ENCODE measurements around the gene PPP1R13B. TPM values are rescaled to one million over a fixed set of nuclear protein-coding genes. Genes with fewer than 3 reads are reported as not detected.
A peak's percentile ranks its signal among the peaks of the same experiment; 100 is the strongest.

PPP1R13B gene
- total RNA-seq, 3 donors from 2014 or later: 6.8 to 11.8 (median 9.7) TPM

- no peaks in the 10 kb centered on the region for H3K27me3 Mint-ChIP-seq (ENCODE audit: low read depth)
- no peak for DNase-seq
These were observed 71.9 kb downstream of the PPP1R13B start for GRCh38 chr14:103775506-103775905.

GRCh38 chr14:103773521-103773920 is 73.9 kb downstream of the PPP1R13B start:
- no peak overlapping the region for H3K4me3 Mint-ChIP-seq
- H3K36me3 Mint-ChIP-seq (ENCODE audit: insufficient read depth): peaks cover 32% of the 10 kb centered on the region
- no peaks in the 10 kb centered on the region for H3K27me3 Mint-ChIP-seq (ENCODE audit: low read depth)
- ATAC-seq: no peak
- no peaks in the 10 kb centered on the region for H3K4me1 Mint-ChIP-seq (ENCODE audit: low read depth)
- DNase-seq: no peak
- no peaks in the 10 kb centered on the region for H3K9me3 Mint-ChIP-seq

More at GRCh38 chr14:103775506-103775905, 71.9 kb downstream of the PPP1R13B start:
- ATAC-seq: no peak
- Mint-ChIP-seq H3K9me3 (no peaks in the 10 kb centered on the region), H3K4me1 (ENCODE audit: low read depth) (no peaks in the 10 kb centered on the region), H3K36me3 (ENCODE audit: insufficient read depth) (peaks cover 35% of the 10 kb centered on the region), H3K4me3 (no peak overlapping the region)

DNA sequence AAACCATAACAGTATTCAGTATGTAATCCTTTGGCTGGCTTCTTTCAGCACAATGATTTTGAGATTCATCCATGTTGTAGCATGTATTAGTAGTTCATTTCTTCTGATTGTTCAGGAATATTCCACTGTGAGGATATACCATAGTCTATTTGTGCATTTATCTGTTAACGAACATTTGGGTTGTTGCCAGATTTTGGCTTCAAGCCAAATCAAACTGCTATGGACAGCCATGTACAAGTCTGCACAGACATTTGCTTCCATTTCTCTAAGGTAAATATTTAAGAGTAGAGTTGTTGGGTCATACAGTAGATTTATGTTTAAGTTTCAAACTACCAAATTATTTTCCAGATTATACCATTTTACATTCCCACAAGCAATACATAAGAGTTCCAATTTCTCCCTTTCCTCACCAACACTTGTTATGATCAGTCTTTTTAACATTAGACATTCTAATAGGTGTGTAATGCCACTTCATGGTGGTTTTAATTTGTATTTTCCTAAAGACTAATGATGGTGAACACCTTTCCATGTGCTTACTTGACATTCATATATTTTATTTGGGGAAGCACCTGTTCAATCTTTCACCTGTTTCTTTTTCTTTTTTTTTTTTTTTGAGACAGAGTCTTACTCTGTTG is 75.2 kb downstream of the PPP1R13B start:
- Mint-ChIP-seq H3K4me1 (ENCODE audit: low read depth) (no peaks in the 10 kb centered on the region), H3K27me3 (ENCODE audit: low read depth) (no peaks in the 10 kb centered on the region), H3K36me3 (ENCODE audit: insufficient read depth) (peaks cover 33% of the 10 kb centered on the region), H3K4me3 (no peak overlapping the region), H3K9me3 (no peaks in the 10 kb centered on the region)
- DNase-seq (no peak), ATAC-seq (no peak)

GRCh38 chr14:103770902-103771301 is 76.5 kb downstream of the PPP1R13B start:
- no peaks in the 10 kb centered on the region for H3K4me1 Mint-ChIP-seq (ENCODE audit: low read depth)
- H3K9me3 Mint-ChIP-seq: no peaks in the 10 kb centered on the region
- DNase-seq (no peak), ATAC-seq (no peak)
- H3K36me3 Mint-ChIP-seq (ENCODE audit: insufficient read depth): peaks cover 31% of the 10 kb centered on the region
- H3K27me3 Mint-ChIP-seq (ENCODE audit: low read depth): no peaks in the 10 kb centered on the region
- no peak overlapping the region for H3K4me3 Mint-ChIP-seq

GRCh38 chr14:103770500-103770899 is 76.9 kb downstream of the PPP1R13B start:
- ATAC-seq (no peak), DNase-seq (no peak)
- Mint-ChIP-seq H3K36me3 (ENCODE audit: insufficient read depth) (peaks cover 27% of the 10 kb centered on the region), H3K9me3 (no peaks in the 10 kb centered on the region), H3K27me3 (ENCODE audit: low read depth) (no peaks in the 10 kb centered on the region), H3K4me3 (no peak overlapping the region), H3K4me1 (ENCODE audit: low read depth) (no peaks in the 10 kb centered on the region)

- ATAC-seq (no peak), DNase-seq (no peak)
- Mint-ChIP-seq H3K4me1 (ENCODE audit: low read depth) (no peaks in the 10 kb centered on the region), H3K4me3 (no peak overlapping the region), H3K36me3 (ENCODE audit: insufficient read depth) (peaks cover 21% of the 10 kb centered on the region), H3K9me3 (no peaks in the 10 kb centered on the region), H3K27me3 (ENCODE audit: low read depth) (no peaks in the 10 kb centered on the region)
These were observed 80.0 kb downstream of the PPP1R13B start for GRCh38 chr14:103767336-103767894.

DNA sequence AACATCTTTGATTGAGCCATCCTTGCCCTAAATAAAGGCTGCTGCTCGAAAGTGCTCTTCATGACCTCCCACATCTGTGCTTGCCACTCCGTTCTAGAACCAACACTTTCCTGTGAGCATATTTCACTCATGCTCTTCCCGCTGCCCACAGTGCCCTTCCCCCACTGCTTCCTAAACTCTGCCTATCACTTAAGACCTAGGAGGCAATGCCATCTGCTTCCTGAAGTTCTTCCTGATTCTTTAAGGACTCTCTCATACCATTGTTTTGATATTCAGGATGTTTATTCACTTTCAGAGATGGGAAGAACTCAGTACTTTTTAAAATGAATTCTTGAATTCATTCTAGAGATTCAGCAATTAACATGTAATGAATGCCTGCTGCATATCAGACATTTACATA is 81.8 kb downstream of the PPP1R13B start:
- Mint-ChIP-seq H3K36me3 (ENCODE audit: insufficient read depth) (peaks cover 12% of the 10 kb centered on the region), H3K4me1 (ENCODE audit: low read depth) (no peaks in the 10 kb centered on the region), H3K9me3 (no peaks in the 10 kb centered on the region), H3K4me3 (no peak overlapping the region), H3K27me3 (ENCODE audit: low read depth) (no peaks in the 10 kb centered on the region)
- ATAC-seq (no peak), DNase-seq (no peak)

DNA sequence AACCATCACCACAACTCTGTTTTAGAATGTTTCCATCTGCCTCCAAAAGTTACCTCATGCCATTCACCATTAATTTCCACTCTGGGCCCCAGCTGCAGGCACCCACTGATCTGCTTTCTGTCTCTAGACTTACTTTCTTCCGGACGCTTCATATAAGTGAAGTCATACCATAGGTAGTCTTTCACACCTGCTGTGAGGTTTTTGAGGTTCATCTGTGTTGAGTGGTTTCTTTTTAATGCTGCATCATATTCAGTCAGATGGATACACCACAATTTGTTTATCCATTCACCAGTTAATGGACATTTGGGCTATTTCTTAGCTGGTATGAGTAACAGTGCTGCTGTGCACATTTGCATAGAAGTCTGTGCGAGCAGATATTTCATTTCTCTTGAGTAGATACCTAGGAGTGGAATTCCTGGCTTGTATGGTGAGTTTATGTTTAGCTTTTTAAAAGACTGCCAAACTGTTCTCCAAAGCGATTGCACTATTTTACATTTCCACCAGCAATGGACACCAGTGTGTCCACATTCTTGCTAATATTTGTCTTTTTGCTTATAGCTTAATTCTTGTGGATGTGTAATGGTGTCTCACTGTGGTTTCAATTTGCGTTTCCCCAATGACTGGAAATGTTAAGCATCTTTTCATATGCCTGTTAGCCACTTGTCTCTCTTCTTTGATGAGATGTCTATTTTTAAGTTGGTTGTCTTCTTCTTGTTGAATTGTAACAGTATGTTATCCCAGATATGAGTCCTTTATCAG is 83.5 kb downstream of the PPP1R13B start:
- H3K36me3 Mint-ChIP-seq (ENCODE audit: insufficient read depth): peaks cover 13% of the 10 kb centered on the region
- ATAC-seq (peak in 1 of 2 donors; percentile 32), DNase-seq (no peak)
- no peaks in the 10 kb centered on the region for H3K4me1 Mint-ChIP-seq (ENCODE audit: low read depth)
- no peaks in the 10 kb centered on the region for H3K27me3 Mint-ChIP-seq (ENCODE audit: low read depth)
- H3K9me3 Mint-ChIP-seq: no peaks in the 10 kb centered on the region
- no peak overlapping the region for H3K4me3 Mint-ChIP-seq

GRCh38 chr14:103762541-103762940 is 84.8 kb downstream of the PPP1R13B start:
- DNase-seq: no peak
- H3K9me3 Mint-ChIP-seq: no peaks in the 10 kb centered on the region
- peaks cover 12% of the 10 kb centered on the region for H3K36me3 Mint-ChIP-seq (ENCODE audit: insufficient read depth)
- no peak for ATAC-seq
- no peaks in the 10 kb centered on the region for H3K4me1 Mint-ChIP-seq (ENCODE audit: low read depth)
- no peak overlapping the region for H3K4me3 Mint-ChIP-seq
- no peaks in the 10 kb centered on the region for H3K27me3 Mint-ChIP-seq (ENCODE audit: low read depth)

- Mint-ChIP-seq H3K36me3 (ENCODE audit: insufficient read depth) (peaks cover 10% of the 10 kb centered on the region), H3K4me3 (no peak overlapping the region), H3K4me1 (ENCODE audit: low read depth) (no peaks in the 10 kb centered on the region), H3K9me3 (no peaks in the 10 kb centered on the region), H3K27me3 (ENCODE audit: low read depth) (no peaks in the 10 kb centered on the region)
- ATAC-seq (no peak), DNase-seq (no peak)
These were observed 85.3 kb downstream of the PPP1R13B start for GRCh38 chr14:103762036-103762435.

GRCh38 chr14:103758059-103758776 is 89.2 kb downstream of the PPP1R13B start:
- Mint-ChIP-seq H3K4me3 (no peak overlapping the region), H3K9me3 (no peaks in the 10 kb centered on the region), H3K27me3 (ENCODE audit: low read depth) (no peaks in the 10 kb centered on the region), H3K4me1 (ENCODE audit: low read depth) (no peaks in the 10 kb centered on the region), H3K36me3 (ENCODE audit: insufficient read depth) (peaks cover 3% of the 10 kb centered on the region)
- no peak for ATAC-seq
- DNase-seq: no peak

GRCh38 chr14:103755060-103755459 is 92.3 kb downstream of the PPP1R13B start:
- DNase-seq (no peak), ATAC-seq (no peak)
- Mint-ChIP-seq H3K4me1 (ENCODE audit: low read depth) (no peaks in the 10 kb centered on the region), H3K4me3 (no peak overlapping the region), H3K36me3 (ENCODE audit: insufficient read depth) (no peaks in the 10 kb centered on the region), H3K9me3 (no peaks in the 10 kb centered on the region), H3K27me3 (ENCODE audit: low read depth) (no peaks in the 10 kb centered on the region)

- ATAC-seq: no peak
- Mint-ChIP-seq H3K27me3 (ENCODE audit: low read depth) (no peaks in the 10 kb centered on the region), H3K4me3 (no peak overlapping the region), H3K36me3 (ENCODE audit: insufficient read depth) (peaks cover 4% of the 10 kb centered on the region), H3K4me1 (ENCODE audit: low read depth) (peaks cover 2% of the 10 kb centered on the region), H3K9me3 (no peaks in the 10 kb centered on the region)
- DNase-seq: no peak
These were observed 93.6 kb downstream of the PPP1R13B start for GRCh38 chr14:103753774-103754173.

DNA sequence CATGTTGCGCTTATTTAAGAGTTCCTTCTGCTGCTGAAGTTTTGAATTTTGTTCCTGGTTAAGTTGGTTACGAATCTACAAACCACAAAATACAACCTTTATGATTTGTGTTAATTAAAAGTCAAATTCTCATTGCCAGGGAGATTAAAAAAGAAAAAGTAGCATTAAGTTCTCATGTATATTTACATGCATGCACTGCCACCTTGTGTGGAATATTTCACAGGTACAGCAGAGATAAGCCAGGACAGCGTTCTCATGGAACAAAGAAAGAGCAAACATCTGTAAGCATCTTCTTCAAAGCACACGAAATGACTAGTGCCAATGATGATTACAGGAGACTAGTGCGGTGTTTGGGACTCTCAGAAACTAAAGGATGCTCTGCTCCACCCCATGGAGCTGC is 97.5 kb downstream of the PPP1R13B start:
- DNase-seq: no peak
- Mint-ChIP-seq H3K4me3 (no peak overlapping the region), H3K36me3 (ENCODE audit: insufficient read depth) (peaks cover 4% of the 10 kb centered on the region), H3K9me3 (no peaks in the 10 kb centered on the region), H3K27me3 (ENCODE audit: low read depth) (no peaks in the 10 kb centered on the region), H3K4me1 (ENCODE audit: low read depth) (peaks cover 11% of the 10 kb centered on the region)
- ATAC-seq: no peak
